ENCODE results near the gene MAEA. TPM values are rescaled to one million over a fixed set of nuclear protein-coding genes. Genes with fewer than 3 reads are reported as not detected.

The MAEA gene
- total RNA-seq, 1 donor from 2014 or later, result 56.3 TPM

- H3K27ac Mint-ChIP-seq (ENCODE audit: unreplicated experiment), result no peak overlapping the region
- no peak overlapping the region for H3K4me3 Mint-ChIP-seq (ENCODE audit: unreplicated experiment)
- no peaks in the 10 kb centered on the region for H3K4me1 Mint-ChIP-seq (ENCODE audit: low read depth)
- H3K36me3 Mint-ChIP-seq (ENCODE audit: low read depth), result peaks cover 16% of the 10 kb centered on the region
- no peaks in the 10 kb centered on the region for H3K27me3 Mint-ChIP-seq (ENCODE audit: low read depth)
- DNase-seq (ENCODE audit: low spot score), result no peak
- H3K9me3 Mint-ChIP-seq (ENCODE audit: low read depth), result peaks cover 25% of the 10 kb centered on the region
- TF ChIP-seq CTCF (IDR thresholded peaks at IDR 0.05), result no peak
These were observed 24.7 kb upstream of the MAEA start for GRCh38 chr4:1264942-1265341.

- no peak overlapping the region for H3K4me3 Mint-ChIP-seq (ENCODE audit: unreplicated experiment)
- no peak overlapping the region for H3K27ac Mint-ChIP-seq (ENCODE audit: unreplicated experiment)
- H3K27me3 Mint-ChIP-seq (ENCODE audit: low read depth), result no peaks in the 10 kb centered on the region
- peaks cover 16% of the 10 kb centered on the region for H3K36me3 Mint-ChIP-seq (ENCODE audit: low read depth)
- peaks cover 25% of the 10 kb centered on the region for H3K9me3 Mint-ChIP-seq (ENCODE audit: low read depth)
- no peak for TF ChIP-seq CTCF (IDR thresholded peaks at IDR 0.05)
- H3K4me1 Mint-ChIP-seq (ENCODE audit: low read depth), result no peaks in the 10 kb centered on the region
- no peak for DNase-seq (ENCODE audit: low spot score)
These were observed 24.3 kb upstream of the MAEA start for GRCh38 chr4:1265351-1265750.

GRCh38 chr4:1266881-1267763 lies 22.6 kb upstream of the MAEA start:
- H3K27me3 Mint-ChIP-seq (ENCODE audit: low read depth), result no peaks in the 10 kb centered on the region
- H3K36me3 Mint-ChIP-seq (ENCODE audit: low read depth), result peaks cover 20% of the 10 kb centered on the region
- TF ChIP-seq CTCF (IDR thresholded peaks at IDR 0.05), result no peak
- H3K4me1 Mint-ChIP-seq (ENCODE audit: low read depth), result no peaks in the 10 kb centered on the region
- H3K9me3 Mint-ChIP-seq (ENCODE audit: low read depth), result peaks cover 25% of the 10 kb centered on the region
- no peak for DNase-seq (ENCODE audit: low spot score)
- H3K4me3 Mint-ChIP-seq (ENCODE audit: unreplicated experiment), result no peak overlapping the region
- H3K27ac Mint-ChIP-seq (ENCODE audit: unreplicated experiment), result no peak overlapping the region

GRCh38 chr4:1269209-1269608 lies 20.5 kb upstream of the MAEA start:
- no peaks in the 10 kb centered on the region for H3K4me1 Mint-ChIP-seq (ENCODE audit: low read depth)
- peaks cover 25% of the 10 kb centered on the region for H3K9me3 Mint-ChIP-seq (ENCODE audit: low read depth)
- peaks cover 20% of the 10 kb centered on the region for H3K36me3 Mint-ChIP-seq (ENCODE audit: low read depth)
- DNase-seq (ENCODE audit: low spot score), result no peak
- H3K4me3 Mint-ChIP-seq (ENCODE audit: unreplicated experiment), result no peak overlapping the region
- no peak overlapping the region for H3K27ac Mint-ChIP-seq (ENCODE audit: unreplicated experiment)
- H3K27me3 Mint-ChIP-seq (ENCODE audit: low read depth), result no peaks in the 10 kb centered on the region
- no peak for TF ChIP-seq CTCF (IDR thresholded peaks at IDR 0.05)

GRCh38 chr4:1271686-1272085 lies 18.0 kb upstream of the MAEA start:
- Mint-ChIP-seq H3K4me3 (ENCODE audit: unreplicated experiment) (no peak overlapping the region), H3K9me3 (ENCODE audit: low read depth) (peaks cover 18% of the 10 kb centered on the region), H3K36me3 (ENCODE audit: low read depth) (peaks cover 10% of the 10 kb centered on the region), H3K27ac (ENCODE audit: unreplicated experiment) (no peak overlapping the region), H3K4me1 (ENCODE audit: low read depth) (no peaks in the 10 kb centered on the region), H3K27me3 (ENCODE audit: low read depth) (no peaks in the 10 kb centered on the region)
- no peak for DNase-seq (ENCODE audit: low spot score)
- TF ChIP-seq CTCF (IDR thresholded peaks at IDR 0.05), result no peak

Data from chondrocyte (in vitro differentiated cells).